Astrocyte of the spinal cord (primary cell): ENCODE results near the gene POLD1.

ENCODE experiments used
- DNase-seq: peaks from one replicate; pipeline ENCODE4 v3.0.0; 2011; ENCODE audit warnings: low read depth, low spot score
- H3K4me3 ChIP-seq: 2 replicates; pipeline ENCODE4 v1.5.1; 2011; ENCODE audit warnings: low read depth, mild to moderate bottlenecking, low read length, moderate library complexity
- CTCF ChIP-seq: IDR thresholded peaks from 2 replicates; pipeline ENCODE4 v1.5.1; 2012; ENCODE audit warnings: low read depth, mild to moderate bottlenecking, low read length, inconsistent platforms
- in situ Hi-C: cut with HindIII; loops from 2 replicates; pipeline ENCODE4 v1.10.0; 2017; ENCODE audit warnings: low sequenced_read_pairs

POLD1 gene

GRCh38 chr19:50378863-50379236 lies 5.3 kb upstream of the POLD1 start:
- no peak for TF ChIP-seq CTCF
- in situ Hi-C loops: no loop called here
- no peak overlapping the region for H3K4me3 ChIP-seq
- no peak for DNase-seq

GRCh38 chr19:50379602-50380001 lies 4.5 kb upstream of the POLD1 start:
- no peak for DNase-seq
- in situ Hi-C loops: no loop called here
- TF ChIP-seq CTCF: no peak
- H3K4me3 ChIP-seq: no peak overlapping the region

- no peak overlapping the region for H3K4me3 ChIP-seq
- no peak for TF ChIP-seq CTCF
- DNase-seq: no peak
- in situ Hi-C loops: no loop called here
Measured at GRCh38 chr19:50380137-50380536, 4.0 kb upstream of the POLD1 start.

- no peak for TF ChIP-seq CTCF
- in situ Hi-C loops: no loop called here
- no peak for DNase-seq
- H3K4me3 ChIP-seq: no peak overlapping the region
Measured at GRCh38 chr19:50380751-50381151, 3.4 kb upstream of the POLD1 start.

- no peak overlapping the region for H3K4me3 ChIP-seq
- TF ChIP-seq CTCF: no peak
- DNase-seq: no peak
- in situ Hi-C loops: no loop called here
Measured at GRCh38 chr19:50381881-50382729, 2.0 kb upstream of the POLD1 start.

- H3K4me3 ChIP-seq: peak overlapping the region; percentile 70
- in situ Hi-C loops: no loop called here
- TF ChIP-seq CTCF: no peak
- DNase-seq: no peak
Measured at GRCh38 chr19:50383001-50383851, 921 bp upstream of the POLD1 start.
